H9 (cell line): Measurements from ENCODE around the gene TLL2. TPM values are rescaled to one million over a fixed set of nuclear protein-coding genes. Genes with fewer than 3 reads are reported as not detected.

Experiments used
- DNase-seq: peaks from one replicate; pipeline ENCODE4 v3.0.0-alpha.2; 2017
- H2AFZ ChIP-seq: one replicate; pipeline ENCODE4 v1.6.1; 2013; ENCODE audit warnings: mild to moderate bottlenecking, low read length, control low read depth, moderate library complexity
- H2AK5ac ChIP-seq: 2 replicates; pipeline ENCODE4 v1.6.1; 2013; ENCODE audit warnings: low read length, control low read depth, mixed read lengths; ENCODE audit not compliant: insufficient read length
- H2BK120ac ChIP-seq: one replicate; pipeline ENCODE4 v1.6.1; 2013; ENCODE audit warnings: low read depth, mild to moderate bottlenecking, low read length, control low read depth, inconsistent platforms; ENCODE audit not compliant: poor library complexity, severe bottlenecking
- H2BK12ac ChIP-seq: 2 replicates; pipeline ENCODE4 v1.6.1; 2013; ENCODE audit warnings: low read length, control low read depth, mixed read lengths, low read depth; ENCODE audit not compliant: insufficient read length
- H2BK15ac ChIP-seq: 2 replicates; pipeline ENCODE4 v1.6.1; 2013; ENCODE audit warnings: low read depth, low read length, control low read depth
- H2BK20ac ChIP-seq: one replicate; pipeline ENCODE4 v1.6.1; 2013; ENCODE audit warnings: low read depth, mild to moderate bottlenecking, low read length, control low read depth, inconsistent platforms; ENCODE audit not compliant: poor library complexity, severe bottlenecking
- H2BK5ac ChIP-seq: 2 replicates; pipeline ENCODE4 v1.6.1; 2013; ENCODE audit warnings: low read length, control low read depth, mixed read lengths; ENCODE audit not compliant: insufficient read length
- H3K14ac ChIP-seq: 2 replicates; pipeline ENCODE4 v1.6.1; 2013; ENCODE audit warnings: low read length, control low read depth; ENCODE audit not compliant: insufficient read depth
- H3K18ac ChIP-seq: 2 replicates; pipeline ENCODE4 v1.6.1; 2013; ENCODE audit warnings: low read depth, mild to moderate bottlenecking, mixed read lengths, low read length, control low read depth; ENCODE audit not compliant: insufficient read length
- H3K23ac ChIP-seq: 2 replicates; pipeline ENCODE4 v1.6.1; 2013; ENCODE audit warnings: low read length, control low read depth, mixed read lengths, low read depth; ENCODE audit not compliant: insufficient read length
- H3K23me2 ChIP-seq: 2 replicates; pipeline ENCODE4 v1.6.1; 2013; ENCODE audit warnings: low read depth, mild to moderate bottlenecking, mixed read lengths, low read length, control low read depth; ENCODE audit not compliant: insufficient read length, poor library complexity, severe bottlenecking
- H3K27ac ChIP-seq: 2 replicates; pipeline ENCODE4 v1.5.1; 2013; ENCODE audit warnings: low read length, control low read depth, mixed read lengths, low read depth; ENCODE audit not compliant: insufficient read length
- H3K27me3 ChIP-seq: 2 replicates; pipeline ENCODE4 v1.6.1; 2013; ENCODE audit warnings: low read length, control low read depth, inconsistent platforms; ENCODE audit not compliant: insufficient read depth
- H3K4ac ChIP-seq: 2 replicates; pipeline ENCODE4 v1.6.1; 2013; ENCODE audit warnings: low read depth, mild to moderate bottlenecking, control low read depth, inconsistent platforms, low read length, moderate library complexity
- H3K4me1 ChIP-seq: 2 replicates; pipeline ENCODE4 v1.6.1; 2013; ENCODE audit warnings: low read length, control low read depth, inconsistent platforms; ENCODE audit not compliant: insufficient read depth
- H3K4me2 ChIP-seq: 2 replicates; pipeline ENCODE4 v1.6.1; 2013; ENCODE audit warnings: low read length, control low read depth, mixed read lengths; ENCODE audit not compliant: insufficient read length, insufficient read depth
- H3K56ac ChIP-seq: 2 replicates; pipeline ENCODE4 v1.6.1; 2013; ENCODE audit warnings: low read depth, mild to moderate bottlenecking, mixed read lengths, low read length, control low read depth; ENCODE audit not compliant: insufficient read length
- H3K79me1 ChIP-seq: 2 replicates; pipeline ENCODE4 v1.6.1; 2013; ENCODE audit warnings: low read depth, mild to moderate bottlenecking, moderate library complexity, low read length, control low read depth, inconsistent platforms; ENCODE audit not compliant: insufficient read depth, poor library complexity, severe bottlenecking
- H3K79me2 ChIP-seq: 2 replicates; pipeline ENCODE4 v1.6.1; 2013; ENCODE audit warnings: low read length, control low read depth, inconsistent platforms; ENCODE audit not compliant: insufficient read depth
- H3K9ac ChIP-seq: 2 replicates; pipeline ENCODE4 v1.6.1; 2013; ENCODE audit warnings: low read length, control low read depth, mixed read lengths; ENCODE audit not compliant: insufficient read length; ENCODE audit errors: extremely low read depth
- H3K9me3 ChIP-seq: one replicate; pipeline ENCODE4 v1.6.1; 2013; ENCODE audit warnings: low read depth, low read length, inconsistent platforms; ENCODE audit not compliant: control insufficient read depth
- H3T11ph ChIP-seq: one replicate; pipeline ENCODE4 v1.6.1; 2013; ENCODE audit warnings: mild to moderate bottlenecking, low read length, control low read depth, inconsistent platforms
- H4K20me1 ChIP-seq: one replicate; pipeline ENCODE4 v1.6.1; 2013; ENCODE audit not compliant: control insufficient read depth, insufficient read length, insufficient read depth
- H4K5ac ChIP-seq: 2 replicates; pipeline ENCODE4 v1.6.1; 2013; ENCODE audit warnings: low read depth, mild to moderate bottlenecking, mixed read lengths, low read length, control low read depth; ENCODE audit not compliant: insufficient read length
- H4K8ac ChIP-seq: replicated peaks from 2 replicates; pipeline ENCODE4 v1.6.1; 2013; ENCODE audit warnings: low read length, control low read depth, mixed read lengths, low read depth; ENCODE audit not compliant: insufficient read length
- H4K91ac ChIP-seq: 2 replicates; pipeline ENCODE4 v1.6.1; 2013; ENCODE audit warnings: low read depth, mild to moderate bottlenecking, moderate library complexity, mixed read lengths, low read length, control low read depth; ENCODE audit not compliant: insufficient read length
- H3K27ac Mint-ChIP-seq, 3 experiments: 2 replicates in 2 of 3; 3 replicates in 1 of 3; pipeline ENCODE4 v1.8.0; 2020 to 2021; ENCODE audit warnings: mixed read lengths in 3 of 3, mild to moderate bottlenecking in 1 of 3, moderate library complexity in 1 of 3
- H3K27me3 Mint-ChIP-seq: 2 replicates; pipeline ENCODE4 v1.8.0; 2021; ENCODE audit warnings: low read depth, mild to moderate bottlenecking, moderate library complexity, mixed read lengths
- H3K36me3 Mint-ChIP-seq, 3 experiments: 2 replicates in 2 of 3; 3 replicates in 1 of 3; pipeline ENCODE4 v1.8.0; 2020 to 2021; ENCODE audit warnings: low read depth in 3 of 3, mixed read lengths in 3 of 3; ENCODE audit not compliant: insufficient read depth in 1 of 3
- H3K4me1 Mint-ChIP-seq, 2 experiments: 2 replicates each; pipeline ENCODE4 v1.8.0; 2020; ENCODE audit warnings: mixed read lengths in 2 of 2
- H3K4me3 Mint-ChIP-seq, 2 experiments: 2 replicates in 1 of 2; 3 replicates in 1 of 2; pipeline ENCODE4 v1.8.0; 2020 to 2021; ENCODE audit warnings: mild to moderate bottlenecking in 2 of 2, mixed read lengths in 2 of 2, moderate library complexity in 1 of 2
- H3K9me3 Mint-ChIP-seq, 2 experiments: 2 replicates in 1 of 2; 3 replicates in 1 of 2; pipeline ENCODE4 v1.8.0; 2020; ENCODE audit warnings: mild to moderate bottlenecking in 2 of 2, mixed read lengths in 2 of 2, moderate library complexity in 1 of 2
- CTCF ChIP-seq: fragments of 200-600 bp; sonication (generic); conservative IDR thresholded peaks from 3 replicates; pipeline ENCODE4 v1.8.0; 2021; ENCODE audit warnings: antibody characterized with exemption, mild to moderate bottlenecking
- WGBS: extraction: QIAGEN DNeasy Blood & Tissue Kit; methylation state at CpG from one replicate; pipeline ENCODE4 v1.1.7; 2013; ENCODE audit warnings: missing lambda C conversion rate, low lambda C conversion rate, mixed read lengths; ENCODE audit not compliant: insufficient read length; ENCODE audit errors: extremely low coverage; 5-methylcytosine and 5-hydroxymethylcytosine counted together
- total RNA-seq: library from RNA; stranded (reverse); gene quantifications from 2 replicates; pipeline ENCODE4 v1.2.1, GENCODE V29; 2021

Gene TLL2
- total RNA-seq, 1 experiment from 2014 or later, result 1.4 TPM

- H3K27ac Mint-ChIP-seq, result no peak overlapping the region
- Histone ChIP-seq H3K79me1 (no peaks in the 10 kb centered on the region), H2BK120ac (no peak overlapping the region), H3K27me3 (no peaks in the 10 kb centered on the region), H4K8ac (no peak overlapping the region), H3K9ac (no peak overlapping the region), H3K23ac (no peak overlapping the region), H3K9me3 (no peaks in the 10 kb centered on the region), H3K56ac (no peak overlapping the region), H3K14ac (no peak overlapping the region), H3K79me2 (no peaks in the 10 kb centered on the region), H4K91ac (no peak overlapping the region), H3K4me1 (no peaks in the 10 kb centered on the region; the same call in 1 of the 2 replicates), H2AFZ (no peak overlapping the region), H2AK5ac (no peak overlapping the region), H4K20me1 (peaks cover 2% of the 10 kb centered on the region), H2BK12ac (no peak overlapping the region), H2BK20ac (no peak overlapping the region), H3K27ac (no peak overlapping the region), H4K5ac (no peak overlapping the region), H3K4me2 (no peak overlapping the region), H3K4ac (no peak overlapping the region), H2BK15ac (no peak overlapping the region), H3T11ph (no peak overlapping the region), H3K23me2 (no peaks in the 10 kb centered on the region), H2BK5ac (no peak overlapping the region), H3K18ac (no peak overlapping the region)
- TF ChIP-seq CTCF, result no peak
- WGBS, result no CpG with 5 or more reads among the region's 5 CpGs
- DNase-seq, result no peak
- no peaks in the 10 kb centered on the region for H3K36me3 Mint-ChIP-seq
- H3K9me3 Mint-ChIP-seq, result no peaks in the 10 kb centered on the region; a peak in 1 of 5 replicates
- H3K27me3 Mint-ChIP-seq, result no peaks in the 10 kb centered on the region
- no peak overlapping the region for H3K4me3 Mint-ChIP-seq
- peaks cover 3 to 5% of the 10 kb centered on the region in 2 experiments; a peak in 3 of 4 replicates for H3K4me1 Mint-ChIP-seq
Measured at GRCh38 chr10:96415891-96416554, 97.7 kb downstream of the TLL2 start.
